Esophagus squamous epithelium (tissue), 4 donors: Measurements from ENCODE around the gene MTM1.

Experiments used
- CTCF ChIP-seq, 6 experiments: fragments of 450-650 bp in 4 of 6; fragments of 200-600 bp in 2 of 6; sonication (generic) in 2 of 6; IDR thresholded peaks; one replicate each; pipeline ENCODE4 v1.5.1; 2016 to 2019; ENCODE audit warnings: antibody characterized with exemption in 6 of 6, mild to moderate bottlenecking in 4 of 6, moderate library complexity in 4 of 6
- POLR2A ChIP-seq, 4 donors: fragments of 450-650 bp; IDR thresholded peaks; one replicate each; pipeline ENCODE4 v1.6.1; 2017; ENCODE audit warnings: antibody characterized with exemption in 4 of 4, mild to moderate bottlenecking in 4 of 4, moderate library complexity in 3 of 4

- TF ChIP-seq CTCF (IDR thresholded peaks at IDR 0.05) (no peak), POLR2A (IDR thresholded peaks at IDR 0.05) (no peak)
Measured at GRCh38 chrX:150676221-150676620, 107.8 kb downstream of the MTM1 start.
